ENCODE data around the gene OPN4. TPM values are rescaled to one million over a fixed set of nuclear protein-coding genes. Genes with fewer than 3 reads are reported as not detected.

The OPN4 gene
- not detected in 2 replicates for total RNA-seq

GRCh38 chr10:86654411-86655172, at the start of gene OPN4:
Gene OPN4 (plus strand): TSS chr10:86654547. CDS start chr10:86654784, 237 bp downstream.

GRCh38 chr10:86668297-86669165, 14.2 kb downstream of the OPN4 start, which contains the start of gene LDB3:
Gene LDB3 (plus strand): TSS chr10:86668511. CDS start chr10:86668692, 181 bp downstream.

Other genes with a start within 250 kb of the OPN4 start
- 18.1 and 24.8 TPM in 2 replicates for gene WAPL, start 132.8 kb upstream of the OPN4 start, total RNA-seq
- not detected in 2 replicates for gene LDB3, start 14.0 kb downstream of the OPN4 start, total RNA-seq
- 19.2 and 29.3 TPM in 2 replicates for gene BMPR1A, start 102.1 kb downstream of the OPN4 start, total RNA-seq

Measured in airway epithelial cell (primary cell).